HAP-1 (cell line): Measurements from ENCODE around the gene SEC24D.
"Not testable (repeated sequence)": the region's sequence is repeated elsewhere in the genome, so short reads cannot be mapped to it uniquely, and the experiment has no call there.

ENCODE experiments used
- DNase-seq, 2 experiments: peaks; one replicate each; pipeline ENCODE4 v3.0.0-alpha.2; 2016 to 2020; ENCODE audit warnings: low spot score in 2 of 2
- H3K27me3 ChIP-seq: fragments of 250-450 bp; sonication (Bioruptor Pico); 2 replicates; pipeline ENCODE4 v1.5.1; 2020; ENCODE audit warnings: low read depth, mild to moderate bottlenecking, moderate library complexity
- H3K36me3 ChIP-seq: fragments of 250-450 bp; sonication (Bioruptor Pico); replicated peaks from 2 replicates; pipeline ENCODE4 v1.5.1; 2020; ENCODE audit warnings: mild to moderate bottlenecking
- H3K4me1 ChIP-seq: fragments of 250-450 bp; sonication (Bioruptor Pico); 2 replicates; pipeline ENCODE4 v1.5.1; 2020; ENCODE audit warnings: mild to moderate bottlenecking
- H3K4me3 ChIP-seq: fragments of 250-450 bp; sonication (Bioruptor Pico); 2 replicates; pipeline ENCODE4 v1.5.1; 2020; ENCODE audit warnings: mild to moderate bottlenecking, moderate library complexity
- H3K9me3 ChIP-seq: fragments of 250-450 bp; sonication (Bioruptor Pico); 2 replicates; pipeline ENCODE4 v1.5.1; 2020; ENCODE audit warnings: mild to moderate bottlenecking, moderate library complexity
- in situ Hi-C: fragments of 300-500 bp; cut with MboI; formaldehyde crosslinking; loops from 3 replicates; pipeline ENCODE4 v1.14.3; 2020; ENCODE audit warnings: low sequenced_read_pairs, inconsistent platforms, mixed read lengths

The SEC24D gene

DNA sequence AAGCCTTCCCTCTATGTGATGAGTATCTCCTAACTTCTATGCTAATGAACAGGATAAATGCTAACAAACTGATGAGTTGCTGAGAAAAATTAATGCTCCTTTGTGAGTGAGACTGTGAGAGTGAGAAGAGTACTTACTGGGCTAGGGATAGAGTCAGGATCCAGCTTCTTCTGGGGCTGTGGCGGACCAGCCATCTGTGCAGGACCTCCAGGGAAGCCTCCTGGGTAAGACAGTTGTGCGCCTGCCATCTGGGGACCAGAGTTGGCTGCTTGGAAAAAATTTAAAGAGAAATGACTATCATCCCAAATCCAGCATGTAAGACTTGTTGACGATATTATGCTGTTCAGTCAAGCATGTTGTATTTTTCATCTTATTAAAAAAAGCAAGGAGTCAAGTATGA lies 21.0 kb downstream of the SEC24D start:
- no peak for DNase-seq

GRCh38 chr4:118814058-118814457 lies 21.9 kb downstream of the SEC24D start:
- Histone ChIP-seq H3K4me1 (peaks cover 13% of the 10 kb centered on the region), H3K27me3 (no peaks in the 10 kb centered on the region), H3K9me3 (no peaks in the 10 kb centered on the region), H3K36me3 (peaks cover 38% of the 10 kb centered on the region), H3K4me3 (no peak overlapping the region)
- in situ Hi-C loops, result no loop called here
- DNase-seq, result no peak

More for the DNA sequence above, 21.0 kb downstream of the SEC24D start:
- Histone ChIP-seq H3K9me3 (no peaks in the 10 kb centered on the region), H3K36me3 (peaks cover 33% of the 10 kb centered on the region), H3K4me3 (no peak overlapping the region), H3K4me1 (peaks cover 13% of the 10 kb centered on the region), H3K27me3 (no peaks in the 10 kb centered on the region)
- in situ Hi-C loops, result no loop called here

DNA sequence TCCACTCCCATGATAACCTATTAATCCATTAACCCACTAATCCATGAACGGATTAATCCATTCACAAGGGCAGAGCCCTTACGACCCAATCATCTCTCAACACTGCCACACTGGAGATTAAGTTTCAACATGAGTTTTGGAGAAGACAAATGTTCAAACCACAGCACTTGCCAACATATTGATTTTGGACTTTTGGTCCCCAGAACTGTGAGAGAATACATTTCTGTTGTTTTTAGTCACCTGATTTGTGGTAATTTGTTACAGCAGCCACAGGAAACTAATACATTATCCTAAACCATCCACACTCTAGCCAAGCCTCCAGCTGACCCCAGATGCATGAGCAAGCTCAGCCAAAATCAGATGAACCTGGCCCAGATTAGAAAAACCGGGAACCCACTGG lies 22.4 kb downstream of the SEC24D start:
- in situ Hi-C loops, result no loop called here
- no peak overlapping the region for H3K4me3 ChIP-seq
- H3K9me3 ChIP-seq, result no peaks in the 10 kb centered on the region
- peaks cover 38% of the 10 kb centered on the region for H3K36me3 ChIP-seq
- H3K27me3 ChIP-seq, result no peaks in the 10 kb centered on the region
- DNase-seq, result no peak
- peaks cover 13% of the 10 kb centered on the region for H3K4me1 ChIP-seq

DNA sequence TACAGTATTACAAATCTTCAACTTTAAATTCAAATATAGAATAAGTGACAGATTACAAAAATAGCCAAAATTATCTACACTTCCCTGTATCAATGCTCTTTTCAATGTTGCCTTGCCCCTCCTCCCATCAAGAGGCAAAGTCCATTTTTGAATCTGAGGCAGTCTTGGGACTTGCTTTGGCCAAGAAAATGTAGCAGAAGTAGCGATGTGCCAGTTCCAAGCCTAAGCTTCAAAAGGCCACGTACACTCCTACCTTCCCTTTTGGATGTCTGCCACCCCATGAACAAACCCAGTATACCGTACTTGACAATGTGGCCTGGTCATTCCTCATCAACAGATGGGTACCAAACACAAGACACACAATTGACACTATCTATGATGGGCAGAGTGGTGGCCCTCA lies 24.1 kb downstream of the SEC24D start:
- Histone ChIP-seq H3K4me1 (peaks cover 13% of the 10 kb centered on the region), H3K36me3 (peaks cover 38% of the 10 kb centered on the region), H3K27me3 (no peaks in the 10 kb centered on the region), H3K4me3 (no peak overlapping the region), H3K9me3 (no peaks in the 10 kb centered on the region)
- DNase-seq, result no peak
- in situ Hi-C loops, result no loop called here

- Histone ChIP-seq H3K9me3 (no peaks in the 10 kb centered on the region), H3K36me3 (peaks cover 38% of the 10 kb centered on the region), H3K27me3 (no peaks in the 10 kb centered on the region), H3K4me1 (peaks cover 13% of the 10 kb centered on the region), H3K4me3 (no peak overlapping the region)
- in situ Hi-C loops, result no loop called here
- peak in 1 of 2 experiments; percentile 13 for DNase-seq
Measured at GRCh38 chr4:118810991-118811764, 24.7 kb downstream of the SEC24D start.

GRCh38 chr4:118807659-118808058 lies 28.3 kb downstream of the SEC24D start:
- in situ Hi-C loops, result no loop called here
- Histone ChIP-seq H3K4me1 (peaks cover 13% of the 10 kb centered on the region), H3K9me3 (no peaks in the 10 kb centered on the region), H3K4me3 (no peak overlapping the region), H3K27me3 (no peaks in the 10 kb centered on the region), H3K36me3 (peaks cover 26% of the 10 kb centered on the region)
- no peak for DNase-seq

DNA sequence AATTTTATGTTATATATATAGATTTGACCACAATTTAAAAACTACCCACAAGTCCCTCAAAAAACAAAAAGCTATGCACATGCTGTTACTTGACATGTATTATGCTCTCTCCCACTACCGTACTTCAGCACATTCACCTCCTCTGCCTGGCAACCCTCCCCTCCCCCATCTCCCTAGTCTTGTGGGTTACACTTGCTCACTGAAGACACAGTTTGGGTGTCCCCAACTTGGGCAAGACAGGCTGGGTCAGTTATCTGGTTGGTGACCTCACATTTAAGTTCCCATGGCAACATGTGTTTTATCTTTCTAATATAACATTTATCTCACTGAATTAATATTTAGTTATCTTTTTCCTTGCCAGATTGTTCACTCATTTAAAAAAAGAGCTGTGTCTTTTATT lies 32.7 kb downstream of the SEC24D start:
- H3K9me3 ChIP-seq, result no peaks in the 10 kb centered on the region
- H3K4me1 ChIP-seq, result no peaks in the 10 kb centered on the region
- no peak overlapping the region for H3K4me3 ChIP-seq
- in situ Hi-C loops, result no loop called here
- peaks cover 16% of the 10 kb centered on the region for H3K36me3 ChIP-seq
- DNase-seq, result no peak
- no peaks in the 10 kb centered on the region for H3K27me3 ChIP-seq

DNA sequence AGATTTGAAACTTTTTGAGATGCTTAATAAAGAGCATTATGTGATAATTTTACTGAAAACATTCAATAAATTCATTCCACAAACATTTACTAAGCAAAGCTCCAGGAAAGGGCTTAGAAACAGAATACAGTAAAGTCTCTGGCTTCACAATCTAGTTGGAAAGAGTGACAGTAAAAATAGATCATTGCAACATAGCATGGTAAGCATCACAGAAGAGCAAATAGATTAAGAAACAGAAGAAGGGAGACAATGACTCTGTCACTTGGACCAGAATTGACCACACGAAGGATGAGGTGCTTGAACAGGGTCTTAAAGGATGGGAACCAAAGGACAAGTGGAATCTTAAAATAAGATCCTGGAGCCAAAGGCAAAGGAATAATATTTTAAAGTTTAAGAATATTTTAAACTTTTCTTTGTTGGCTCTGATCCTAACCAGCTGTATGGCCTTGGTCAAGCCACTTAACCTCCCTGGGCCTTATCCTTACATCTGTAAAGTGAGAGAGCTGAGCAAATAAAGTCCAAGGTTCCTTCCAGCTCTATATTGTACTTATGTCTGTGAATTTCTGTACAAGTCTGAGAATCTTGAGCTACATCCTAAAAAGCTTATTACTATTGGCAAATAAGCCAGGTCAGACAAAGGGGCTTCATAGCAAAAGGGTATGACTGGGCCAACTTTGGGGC lies 33.9 kb downstream of the SEC24D start:
- no peak for DNase-seq
- in situ Hi-C loops, result no loop called here
- Histone ChIP-seq H3K9me3 (no peaks in the 10 kb centered on the region), H3K27me3 (no peaks in the 10 kb centered on the region), H3K4me3 (no peak overlapping the region), H3K4me1 (no peaks in the 10 kb centered on the region), H3K36me3 (peaks cover 22% of the 10 kb centered on the region)

- Histone ChIP-seq H3K27me3 (no peaks in the 10 kb centered on the region), H3K36me3 (peaks cover 29% of the 10 kb centered on the region), H3K4me3 (no peak overlapping the region), H3K9me3 (no peaks in the 10 kb centered on the region), H3K4me1 (no peaks in the 10 kb centered on the region)
- in situ Hi-C loops, result no loop called here
- DNase-seq, result no peak
Measured at GRCh38 chr4:118799231-118799942, 36.5 kb downstream of the SEC24D start.

DNA sequence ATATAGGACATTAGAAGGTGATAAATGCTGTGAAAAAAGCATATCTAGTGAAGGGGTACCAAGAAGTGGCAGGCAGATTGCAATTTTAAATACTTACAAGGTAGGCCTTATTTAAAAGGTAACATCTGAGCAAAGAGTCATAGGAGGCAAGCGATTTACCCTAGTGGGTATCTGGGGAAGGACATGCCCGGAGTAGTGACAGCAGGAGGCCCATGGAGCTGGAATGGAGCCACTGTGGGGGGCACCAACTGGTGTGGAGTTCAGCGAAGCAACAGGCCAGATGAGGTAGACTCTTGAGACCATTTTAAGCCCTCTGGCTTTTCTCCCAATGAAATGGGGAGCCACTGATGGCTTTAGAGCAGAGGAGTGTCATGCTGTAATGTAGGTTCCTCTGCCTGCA lies 37.3 kb downstream of the SEC24D start:
- Histone ChIP-seq H3K4me3 (no peak overlapping the region), H3K9me3 (no peaks in the 10 kb centered on the region), H3K27me3 (no peaks in the 10 kb centered on the region), H3K4me1 (no peaks in the 10 kb centered on the region; the same call in 1 of the 2 replicates), H3K36me3 (peaks cover 32% of the 10 kb centered on the region)
- no peak for DNase-seq
- in situ Hi-C loops, result no loop called here

- Histone ChIP-seq H3K36me3 (peaks cover 34% of the 10 kb centered on the region), H3K9me3 (no peaks in the 10 kb centered on the region), H3K4me3 (no peak overlapping the region), H3K27me3 (no peaks in the 10 kb centered on the region), H3K4me1 (peaks cover 3% of the 10 kb centered on the region; the same call in 1 of the 2 replicates)
- DNase-seq, result no peak
- in situ Hi-C loops, result no loop called here
Measured at GRCh38 chr4:118797558-118798142, 38.3 kb downstream of the SEC24D start.

DNA sequence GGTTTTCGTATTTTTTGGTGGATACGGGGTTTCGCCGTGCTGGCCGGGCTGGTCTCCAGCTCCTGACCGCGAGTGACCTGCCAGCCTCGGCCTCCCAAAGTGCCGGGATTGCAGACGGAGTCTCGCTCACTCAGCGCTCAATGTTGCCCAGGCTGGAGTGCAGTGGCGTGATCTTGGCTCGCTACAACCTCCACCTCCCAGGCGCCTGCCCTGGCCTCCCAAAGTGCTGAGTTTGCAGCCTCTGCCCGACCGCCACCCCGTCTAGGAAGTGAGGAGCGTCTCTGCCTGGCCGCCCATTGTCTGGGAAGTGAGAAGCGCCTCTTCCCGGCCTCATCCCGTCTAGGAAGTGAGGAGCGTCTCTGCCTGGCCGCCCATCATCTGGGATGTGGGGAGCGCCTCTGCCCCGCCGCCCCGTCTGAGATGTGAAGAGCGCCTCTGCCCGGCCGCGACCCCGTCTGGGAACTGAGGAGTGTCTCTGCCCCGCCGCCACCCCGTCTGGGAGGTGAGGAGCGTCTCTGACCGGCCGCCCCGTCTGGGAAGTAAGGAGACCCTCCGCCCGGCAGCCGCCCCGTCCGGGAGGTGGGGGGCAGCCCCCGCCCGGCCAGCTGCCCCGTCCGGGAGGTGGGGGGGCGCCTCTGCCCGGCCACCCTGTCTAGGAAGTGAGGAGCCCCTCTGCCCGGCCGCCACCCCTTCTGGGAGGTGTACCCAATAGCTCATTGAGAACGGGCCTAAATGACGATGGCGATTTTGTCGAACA lies 44.1 kb downstream of the SEC24D start:
- H3K4me1 ChIP-seq, H3K27me3 ChIP-seq, in situ Hi-C loops, H3K9me3 ChIP-seq, H3K4me3 ChIP-seq, DNase-seq: not testable (repeated sequence)
- peaks cover 21% of the 10 kb centered on the region for H3K36me3 ChIP-seq

GRCh38 chr4:118790544-118790943 lies 45.4 kb downstream of the SEC24D start:
- Histone ChIP-seq H3K9me3 (no peaks in the 10 kb centered on the region), H3K4me1 (peaks cover 12% of the 10 kb centered on the region), H3K27me3 (no peaks in the 10 kb centered on the region), H3K36me3 (peaks cover 7% of the 10 kb centered on the region), H3K4me3 (no peak overlapping the region)
- in situ Hi-C loops, result no loop called here
- peak in 1 of 2 experiments; percentile 46 for DNase-seq
